Activated T-cell treated with anti-CD3 and anti-CD28 coated beads, Interleukin-2, amount 50 U/mL, for 4 hours (primary cell): ENCODE results near the gene ECI1. TPM values are rescaled to one million over a fixed set of nuclear protein-coding genes. Genes with fewer than 3 reads are reported as not detected.
"Not testable (repeated sequence)": the region's sequence is repeated elsewhere in the genome, so short reads cannot be mapped to it uniquely, and the experiment has no call there.

Source experiments
- ATAC-seq, 2 donors: fragments of 200-7000 bp; cut with Tn5 transposase; one replicate each; pipeline ENCODE4 v1.10.0; 2021
- DNase-seq: peaks from one replicate; pipeline ENCODE4 v3.0.0-alpha.2; 2020
- H3K27me3 Mint-ChIP-seq: one replicate; pipeline ENCODE4 v1.8.0; 2021; ENCODE audit warnings: low read depth, mixed read lengths
- H3K36me3 Mint-ChIP-seq: one replicate; pipeline ENCODE4 v1.8.0; 2022; ENCODE audit warnings: mixed read lengths; ENCODE audit not compliant: insufficient read depth
- H3K4me1 Mint-ChIP-seq: one replicate; pipeline ENCODE4 v1.8.0; 2021; ENCODE audit warnings: low read depth, mixed read lengths
- H3K4me3 Mint-ChIP-seq: one replicate; pipeline ENCODE4 v1.8.0; 2021; ENCODE audit warnings: mild to moderate bottlenecking, moderate library complexity, mixed read lengths
- H3K9me3 Mint-ChIP-seq: one replicate; pipeline ENCODE4 v1.8.0; 2021; ENCODE audit warnings: mixed read lengths
- total RNA-seq, 3 donors: library from RNA; stranded (reverse); gene quantifications; one replicate each; pipeline ENCODE4 v1.2.1, GENCODE V29; 2021

The ECI1 gene
- total RNA-seq, 3 donors from 2014 or later, result 21.6 to 23.8 (median 22.5) TPM

DNA sequence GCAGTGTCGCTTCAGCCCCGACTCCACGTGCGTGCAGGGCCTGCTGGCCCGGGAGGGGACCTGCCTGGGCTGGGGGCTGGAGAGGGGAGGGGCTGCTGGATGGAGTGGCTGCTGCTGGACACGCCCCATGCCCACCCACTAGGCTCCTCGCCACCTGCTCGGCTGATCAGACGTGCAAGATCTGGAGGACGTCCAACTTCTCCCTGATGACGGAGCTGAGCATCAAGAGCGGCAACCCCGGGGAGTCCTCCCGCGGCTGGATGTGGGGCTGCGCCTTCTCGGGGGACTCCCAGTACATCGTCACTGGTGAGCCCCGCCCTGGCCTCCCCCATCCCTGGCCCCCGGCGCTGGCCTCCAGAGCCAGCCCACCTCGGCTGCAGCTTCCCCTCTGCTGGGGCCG lies 43.1 kb downstream of the ECI1 start:
- DNase-seq, result no peak

DNA sequence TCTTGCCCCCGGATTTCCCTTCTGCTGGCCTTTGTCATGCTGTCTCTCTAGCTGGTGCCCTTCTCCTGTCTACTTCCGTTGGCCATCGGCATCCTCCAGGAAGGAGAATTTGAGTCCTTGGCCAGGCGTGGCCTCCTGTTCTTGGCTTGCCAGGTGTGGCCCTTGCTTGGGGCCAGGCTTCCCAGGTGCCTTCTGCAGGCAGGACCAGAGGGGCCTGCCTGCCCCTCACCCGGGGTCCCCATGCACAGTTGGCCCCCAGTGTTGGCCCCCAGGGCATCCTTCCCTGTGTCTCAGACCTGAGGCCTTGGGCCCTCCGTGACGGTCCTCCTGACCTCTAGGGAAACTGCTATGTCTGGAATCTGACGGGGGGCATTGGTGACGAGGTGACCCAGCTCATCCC lies 43.5 kb downstream of the ECI1 start:
- Mint-ChIP-seq H3K4me1 (peaks cover 29% of the 10 kb centered on the region), H3K27me3 (no peaks in the 10 kb centered on the region), H3K36me3 (peaks cover 13% of the 10 kb centered on the region), H3K4me3 (peak overlapping the region; percentile 84), H3K9me3 (no peaks in the 10 kb centered on the region)
- no peak for ATAC-seq
- DNase-seq, result no peak

More for the DNA sequence above, 43.1 kb downstream of the ECI1 start:
- peaks cover 13% of the 10 kb centered on the region for H3K36me3 Mint-ChIP-seq
- ATAC-seq, result no peak
- H3K4me3 Mint-ChIP-seq, result no peak overlapping the region
- H3K27me3 Mint-ChIP-seq, result no peaks in the 10 kb centered on the region
- no peaks in the 10 kb centered on the region for H3K9me3 Mint-ChIP-seq
- peaks cover 33% of the 10 kb centered on the region for H3K4me1 Mint-ChIP-seq

DNA sequence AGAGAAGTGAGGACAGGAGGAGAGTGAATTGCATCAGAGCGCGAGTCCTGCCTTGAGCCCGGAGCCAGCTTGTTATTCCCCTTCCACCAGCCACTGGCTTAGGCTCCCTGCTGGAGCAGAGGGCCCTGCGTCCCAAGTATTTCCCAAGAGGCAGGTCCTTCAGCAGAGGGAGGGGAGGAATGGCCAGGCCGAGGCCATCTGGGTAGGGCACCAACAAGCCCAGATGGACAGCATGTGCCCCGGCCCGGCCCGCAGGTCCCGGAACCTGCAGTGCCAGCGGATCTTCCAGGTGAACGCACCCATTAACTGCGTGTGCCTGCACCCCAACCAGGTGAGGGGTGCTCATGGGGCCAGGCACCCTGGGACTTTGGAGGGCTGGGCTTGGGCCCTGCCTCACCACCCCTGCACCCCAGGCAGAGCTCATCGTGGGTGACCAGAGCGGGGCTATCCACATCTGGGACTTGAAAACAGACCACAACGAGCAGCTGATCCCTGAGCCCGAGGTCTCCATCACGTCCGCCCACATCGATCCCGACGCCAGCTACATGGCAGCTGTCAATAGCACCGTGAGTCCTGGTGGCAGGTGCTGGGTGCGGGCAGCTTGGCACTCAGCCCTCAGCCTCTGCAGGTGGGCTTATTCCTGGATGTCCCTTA lies 44.5 kb downstream of the ECI1 start:
- Mint-ChIP-seq H3K4me3 (peak overlapping the region; percentile 84), H3K9me3 (no peaks in the 10 kb centered on the region), H3K4me1 (peaks cover 23% of the 10 kb centered on the region), H3K27me3 (no peaks in the 10 kb centered on the region), H3K36me3 (peaks cover 10% of the 10 kb centered on the region)
- no peak for DNase-seq
- no peak for ATAC-seq

DNA sequence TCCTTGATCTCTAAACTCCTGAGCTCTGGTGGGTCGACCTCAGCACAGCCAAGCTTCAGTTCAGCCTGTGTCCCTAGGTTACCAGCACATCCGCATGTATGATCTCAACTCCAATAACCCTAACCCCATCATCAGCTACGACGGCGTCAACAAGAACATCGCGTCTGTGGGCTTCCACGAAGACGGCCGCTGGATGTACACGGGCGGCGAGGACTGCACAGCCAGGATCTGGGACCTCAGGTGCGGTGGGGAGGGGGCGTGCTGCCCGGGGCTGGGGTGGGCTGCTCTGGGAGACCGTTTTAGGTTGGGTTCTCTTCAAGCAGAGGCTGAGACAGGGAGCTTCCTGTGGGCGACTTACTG lies 45.0 kb downstream of the ECI1 start:
- Mint-ChIP-seq H3K4me3 (peak overlapping the region; percentile 84), H3K4me1 (peaks cover 23% of the 10 kb centered on the region), H3K36me3 (peaks cover 7% of the 10 kb centered on the region), H3K9me3 (no peaks in the 10 kb centered on the region), H3K27me3 (no peaks in the 10 kb centered on the region)
- DNase-seq, result no peak
- no peak for ATAC-seq

DNA sequence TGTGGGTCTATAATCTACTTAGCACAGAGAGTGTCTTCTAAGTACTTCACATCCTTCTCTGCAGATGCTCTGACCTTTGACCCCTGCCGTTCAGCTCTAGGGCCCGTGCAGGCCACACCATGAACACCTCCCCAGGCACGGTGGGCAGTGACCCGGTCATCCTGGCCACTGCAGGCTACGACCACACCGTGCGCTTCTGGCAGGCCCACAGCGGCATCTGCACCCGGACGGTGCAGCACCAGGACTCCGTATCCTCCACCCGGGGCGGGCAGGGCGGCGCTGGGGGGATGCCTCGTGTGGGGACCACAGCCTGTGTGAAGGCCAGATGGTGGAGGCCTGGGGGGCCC lies 45.4 kb downstream of the ECI1 start:
- peaks cover 23% of the 10 kb centered on the region for H3K4me1 Mint-ChIP-seq
- no peaks in the 10 kb centered on the region for H3K27me3 Mint-ChIP-seq
- H3K9me3 Mint-ChIP-seq, result no peaks in the 10 kb centered on the region
- H3K36me3 Mint-ChIP-seq, result peaks cover 7% of the 10 kb centered on the region
- H3K4me3 Mint-ChIP-seq, result peak overlapping the region; percentile 84
- ATAC-seq, result peak in 1 of 2 donors; percentile 12
- no peak for DNase-seq

DNA sequence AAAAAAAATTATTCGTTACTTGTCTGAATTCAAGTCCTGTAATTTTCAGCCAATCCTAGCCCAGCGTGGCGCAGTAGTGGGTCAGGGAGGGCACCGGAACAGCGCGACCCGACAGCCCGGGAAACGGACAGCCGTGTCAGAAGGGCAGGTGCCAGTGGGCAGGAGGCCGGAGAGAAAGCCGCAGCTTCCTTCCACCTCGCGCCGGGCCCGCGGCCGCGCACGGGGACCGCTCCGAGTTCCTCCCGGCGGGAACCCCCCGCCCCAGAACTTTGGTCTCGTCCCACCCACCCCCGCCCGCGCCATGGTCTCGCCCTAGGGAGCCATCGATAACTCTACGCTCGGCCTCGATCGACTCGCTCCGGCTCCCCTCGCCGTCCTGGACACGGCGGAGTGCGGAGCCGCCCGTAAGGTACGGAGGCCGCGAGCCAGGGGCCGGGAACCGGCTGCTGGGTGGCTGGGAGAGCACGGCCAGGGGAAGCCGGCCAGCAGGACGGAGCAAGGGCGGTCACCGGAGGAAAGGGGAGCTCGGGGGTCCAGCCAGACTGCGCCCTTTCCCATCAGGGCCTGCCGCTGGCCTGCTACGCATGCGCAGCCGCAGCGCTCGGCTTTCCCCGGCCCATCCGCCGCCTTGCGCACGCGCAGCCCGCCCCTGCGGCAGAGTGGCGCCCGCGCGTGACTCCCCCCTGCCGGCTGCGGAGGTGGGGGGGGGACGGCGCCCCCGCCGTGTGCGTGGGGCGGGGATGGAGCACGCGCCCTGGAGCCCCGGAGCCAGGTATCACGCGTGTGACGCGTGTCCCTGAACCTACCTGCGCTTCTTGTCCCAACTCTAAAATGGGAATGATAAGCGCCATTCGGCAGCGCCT lies 46.1 kb downstream of the ECI1 start, which contains the start of gene MLST8:
MLST8 (plus strand) TSS at position 351 of the 863 bp plus-strand sequence. CDS start 632 bp downstream, outside the sequence.
- peak; percentile 89 for DNase-seq
- Mint-ChIP-seq H3K4me1 (peaks cover 23% of the 10 kb centered on the region), H3K4me3 (peak within 1 kb of the TSS; percentile 84), H3K9me3 (no peaks in the 10 kb centered on the region), H3K27me3 (no peaks in the 10 kb centered on the region), H3K36me3 (peaks cover 7% of the 10 kb centered on the region)
- peak; percentile 79 to 81 for ATAC-seq

DNA sequence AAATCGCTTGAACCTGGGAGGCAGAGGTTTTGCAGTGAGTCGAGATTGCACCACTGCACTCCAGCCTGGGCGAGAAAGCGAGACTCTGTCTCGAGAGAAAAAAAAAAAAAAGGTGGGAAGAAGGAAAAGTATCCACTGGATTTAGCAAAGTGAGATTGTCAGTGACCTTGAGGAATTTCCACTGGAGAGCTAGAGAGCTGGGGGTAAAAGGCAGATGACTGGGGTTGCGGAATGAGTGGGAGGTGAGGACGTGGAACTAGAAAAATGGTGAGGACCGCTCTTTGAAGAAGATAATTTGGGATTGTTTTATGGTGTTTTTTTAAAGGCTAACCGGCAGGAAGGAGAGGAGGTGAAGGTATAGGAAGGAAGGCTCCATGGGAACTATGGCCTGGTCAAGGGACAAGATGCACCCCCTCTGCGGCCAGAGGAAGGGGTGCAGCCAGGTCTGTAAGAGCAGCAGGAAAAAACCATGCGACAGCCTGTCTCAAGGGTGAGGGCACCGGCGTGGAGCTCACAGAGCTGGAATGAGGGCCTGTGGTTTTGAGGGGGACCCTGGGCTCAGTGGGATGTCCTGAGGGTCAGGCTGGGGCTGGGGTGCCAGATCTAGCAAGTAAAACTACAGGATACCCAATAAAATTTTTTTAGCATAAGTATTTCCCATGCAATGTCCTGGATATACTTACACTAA lies 46.8 kb downstream of the ECI1 start:
- Mint-ChIP-seq H3K36me3 (peaks cover 7% of the 10 kb centered on the region), H3K9me3 (no peaks in the 10 kb centered on the region), H3K4me3 (peak overlapping the region; percentile 68), H3K27me3 (no peaks in the 10 kb centered on the region), H3K4me1 (peaks cover 23% of the 10 kb centered on the region)
- DNase-seq (no peak), ATAC-seq (no peak)

DNA sequence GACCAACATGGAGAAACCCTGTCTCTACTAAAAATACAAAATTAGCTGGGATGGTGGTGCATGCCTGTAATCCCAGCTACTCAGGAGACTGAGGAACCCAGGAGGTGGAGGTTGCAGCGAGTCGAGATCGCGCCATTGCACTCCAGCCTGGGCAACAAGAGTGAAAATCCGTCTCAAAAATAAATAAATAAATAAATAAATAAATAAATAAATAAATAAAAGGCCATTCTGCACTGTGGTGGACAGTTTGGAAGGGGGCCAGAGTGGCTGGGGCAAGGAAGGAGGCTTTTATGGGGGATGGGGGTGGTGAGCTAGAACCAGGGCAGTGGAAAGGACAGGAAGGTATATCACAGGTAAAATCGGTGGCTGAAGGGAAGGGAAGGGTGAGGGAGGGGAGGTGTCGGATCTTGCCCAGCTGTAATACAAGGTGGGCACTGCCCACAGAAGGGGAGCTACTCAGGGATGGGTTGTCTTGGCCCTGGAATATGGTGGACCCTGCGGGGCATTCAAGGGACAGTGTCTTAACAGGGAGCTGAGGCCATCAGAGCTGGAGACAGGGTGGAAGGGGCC lies 48.2 kb downstream of the ECI1 start:
- not testable (repeated sequence) for ATAC-seq

DNA sequence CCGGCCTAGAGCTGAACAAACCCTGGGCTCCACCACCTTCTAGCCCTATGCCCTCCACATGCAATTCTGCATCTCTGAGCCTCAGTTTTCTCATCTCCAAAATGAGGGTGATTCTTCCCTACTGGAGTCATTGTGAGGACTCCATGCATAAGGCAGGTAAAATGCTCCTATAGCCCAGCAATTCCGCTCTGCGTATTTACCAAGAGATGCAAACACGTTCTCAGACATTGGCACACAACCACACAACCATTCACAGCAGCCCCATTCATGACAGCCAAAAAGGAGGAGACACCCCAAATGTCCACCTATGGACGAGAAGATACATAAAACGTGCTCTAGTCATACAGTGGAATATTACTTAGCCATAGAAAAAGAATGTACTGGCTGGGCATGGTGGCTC lies 51.1 kb downstream of the ECI1 start:
- DNase-seq (no peak), ATAC-seq (no peak)
- Mint-ChIP-seq H3K4me3 (peak overlapping the region; percentile 16), H3K4me1 (peaks cover 11% of the 10 kb centered on the region), H3K9me3 (no peaks in the 10 kb centered on the region), H3K36me3 (no peaks in the 10 kb centered on the region), H3K27me3 (peaks cover 21% of the 10 kb centered on the region)

More for the DNA sequence above, 48.2 kb downstream of the ECI1 start:
- Mint-ChIP-seq H3K4me3 (peak overlapping the region; percentile 64), H3K4me1 (peaks cover 23% of the 10 kb centered on the region)
- not testable (repeated sequence) for H3K9me3 Mint-ChIP-seq, H3K36me3 Mint-ChIP-seq, DNase-seq, H3K27me3 Mint-ChIP-seq

DNA sequence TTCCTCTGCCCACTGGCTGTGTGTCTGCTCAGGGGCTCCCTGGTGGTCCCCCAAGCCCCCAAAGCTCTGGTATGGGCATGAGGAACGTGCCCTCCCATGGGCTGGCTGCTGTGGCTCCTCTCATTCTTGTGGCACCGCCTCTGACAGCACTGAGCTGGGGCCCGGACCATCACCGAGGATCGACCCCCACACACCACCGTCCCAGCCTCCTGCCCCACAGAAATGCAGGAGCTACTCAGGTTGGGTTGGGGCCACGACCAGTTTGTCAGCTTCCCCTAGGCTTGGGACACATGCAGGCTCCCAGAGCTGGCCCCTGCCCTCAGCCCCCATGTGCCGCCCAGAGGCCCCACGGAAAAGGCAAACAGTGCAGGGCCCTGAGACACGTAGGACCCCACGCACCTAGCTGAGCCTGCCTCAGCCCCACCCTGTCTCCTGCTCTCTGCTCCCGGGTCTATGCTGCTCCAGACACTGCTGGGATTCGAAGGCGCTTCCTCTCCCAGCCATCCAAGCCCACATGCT lies 51.7 kb downstream of the ECI1 start:
- DNase-seq (no peak), ATAC-seq (no peak)
- peaks cover 16% of the 10 kb centered on the region for H3K4me1 Mint-ChIP-seq
- peaks cover 26% of the 10 kb centered on the region for H3K27me3 Mint-ChIP-seq
- H3K9me3 Mint-ChIP-seq, result no peaks in the 10 kb centered on the region
- H3K4me3 Mint-ChIP-seq, result no peak overlapping the region
- no peaks in the 10 kb centered on the region for H3K36me3 Mint-ChIP-seq

DNA sequence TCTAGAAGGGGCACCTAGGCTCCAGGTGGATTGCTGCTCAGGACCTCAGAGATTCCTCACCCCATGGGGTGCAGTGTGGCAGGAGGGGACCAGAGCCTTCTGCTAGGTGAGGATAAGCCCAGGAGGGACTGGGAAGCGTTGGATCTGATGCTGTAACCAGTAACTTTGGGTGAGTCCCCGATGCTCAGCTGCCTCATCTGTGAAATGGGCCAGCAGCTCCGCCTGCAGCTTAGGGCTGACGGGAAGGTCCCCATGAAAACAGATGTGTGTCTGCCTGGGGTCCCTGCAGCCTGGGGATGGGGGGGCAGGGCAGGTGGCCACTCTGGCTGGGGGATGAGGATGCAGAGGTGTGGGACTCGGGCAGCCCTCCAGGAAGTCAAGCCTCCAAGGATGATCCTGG lies 52.3 kb downstream of the ECI1 start:
- no peak for DNase-seq
- no peak for ATAC-seq
- no peak overlapping the region for H3K4me3 Mint-ChIP-seq
- H3K36me3 Mint-ChIP-seq, result no peaks in the 10 kb centered on the region
- H3K9me3 Mint-ChIP-seq, result no peaks in the 10 kb centered on the region
- H3K4me1 Mint-ChIP-seq, result peaks cover 10% of the 10 kb centered on the region
- H3K27me3 Mint-ChIP-seq, result peaks cover 27% of the 10 kb centered on the region

DNA sequence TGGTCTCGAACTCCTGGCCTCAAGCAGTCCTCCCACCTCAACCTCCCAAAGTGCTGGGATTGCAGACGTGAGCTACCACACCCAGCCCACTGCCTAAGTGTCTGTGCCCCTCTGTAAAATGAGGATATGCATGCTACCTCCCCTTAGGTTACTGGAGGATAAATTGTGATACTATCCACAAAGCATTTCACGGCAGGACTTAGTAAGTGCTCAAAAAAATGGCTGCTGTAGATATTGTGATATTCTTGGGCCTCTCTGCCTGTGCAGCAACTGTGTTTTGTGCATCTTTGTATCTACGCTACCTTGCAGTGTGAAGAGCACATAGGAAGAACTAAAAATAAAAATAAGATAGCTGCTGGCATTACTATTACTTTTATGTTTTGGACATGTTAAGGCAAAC lies 53.1 kb downstream of the ECI1 start:
- DNase-seq, result no peak
- H3K27me3 Mint-ChIP-seq, result peaks cover 27% of the 10 kb centered on the region
- H3K4me3 Mint-ChIP-seq, result peak overlapping the region; percentile 43
- ATAC-seq, result no peak
- no peaks in the 10 kb centered on the region for H3K9me3 Mint-ChIP-seq
- H3K4me1 Mint-ChIP-seq, result peaks cover 8% of the 10 kb centered on the region
- H3K36me3 Mint-ChIP-seq, result no peaks in the 10 kb centered on the region

DNA sequence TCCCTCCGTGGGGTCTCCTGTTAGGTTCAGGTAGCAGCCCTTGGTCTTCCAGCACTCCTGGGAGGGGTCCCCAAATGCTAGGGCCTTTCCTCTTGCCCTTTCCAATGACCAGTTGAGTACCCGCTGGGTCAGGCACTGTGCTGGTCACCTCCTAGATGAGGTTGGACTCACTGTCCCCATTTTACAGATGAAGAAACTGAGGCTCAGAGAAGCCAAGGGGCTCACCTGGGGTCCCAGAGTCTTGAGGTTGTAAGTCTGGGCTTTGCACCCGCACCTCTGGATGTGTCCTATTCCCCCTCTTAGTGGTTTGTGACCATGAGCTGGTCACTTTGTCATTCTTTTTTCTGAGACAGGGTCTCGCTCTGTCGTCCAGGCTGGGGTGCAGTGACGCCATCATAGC lies 53.6 kb downstream of the ECI1 start:
- DNase-seq (no peak), ATAC-seq (no peak)
- Mint-ChIP-seq H3K4me1 (peaks cover 8% of the 10 kb centered on the region), H3K4me3 (peak overlapping the region; percentile 43), H3K27me3 (peaks cover 27% of the 10 kb centered on the region), H3K9me3 (no peaks in the 10 kb centered on the region), H3K36me3 (no peaks in the 10 kb centered on the region)

DNA sequence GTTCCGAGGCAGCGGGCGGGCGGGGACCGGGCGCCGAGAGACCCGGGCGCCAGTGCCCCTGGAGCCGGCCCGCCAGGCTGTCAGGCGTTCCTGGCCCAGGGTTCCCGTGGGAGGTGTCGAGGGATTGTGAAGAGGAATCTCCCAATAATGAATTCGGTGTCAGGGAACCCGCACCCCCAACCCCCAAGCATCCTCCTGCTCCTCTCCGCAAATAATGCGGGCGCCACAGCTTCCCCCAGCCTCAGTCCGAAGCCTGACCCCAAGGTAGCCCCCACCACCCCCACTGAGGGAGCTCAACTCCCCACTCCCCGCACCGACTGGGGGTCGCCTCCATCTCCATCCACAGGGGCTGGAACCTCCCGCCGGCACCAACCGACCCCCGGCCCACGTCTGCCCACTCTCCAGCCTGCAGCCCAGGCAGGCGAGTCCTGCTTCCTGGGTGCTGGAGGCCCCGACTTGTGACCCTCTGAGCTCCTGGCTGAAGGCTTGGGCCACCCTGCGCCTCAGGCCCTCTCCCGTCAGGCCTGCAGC lies 54.3 kb downstream of the ECI1 start:
- no peak for ATAC-seq
- Mint-ChIP-seq H3K27me3 (peaks cover 27% of the 10 kb centered on the region), H3K36me3 (no peaks in the 10 kb centered on the region), H3K4me1 (peaks cover 8% of the 10 kb centered on the region), H3K4me3 (peak overlapping the region; percentile 53), H3K9me3 (no peaks in the 10 kb centered on the region)
- no peak for DNase-seq
